ENCODE measurements around the gene SRD5A1.

Gene SRD5A1

GRCh38 chr5:6594066-6594465, 39.2 kb upstream of the SRD5A1 start:
- no peak for TF ChIP-seq MYC (IDR thresholded peaks at IDR 0.05; ENCODE audit: low read depth, low read length)
- TF ChIP-seq POLR2A (IDR thresholded peaks at IDR 0.05; ENCODE audit: extremely low read depth, insufficient read length) = no peak
- no peak for TF ChIP-seq CTCF (IDR thresholded peaks at IDR 0.05; ENCODE audit: low read depth, low read length)
- TF ChIP-seq MAX (IDR thresholded peaks at IDR 0.05; ENCODE audit: low read depth, low read length) = no peak
- DNase-seq (ENCODE audit: low read depth) = no peak
- no peak overlapping the region for H3K4me3 ChIP-seq (ENCODE audit: low read depth, low read length)

- no peak for TF ChIP-seq MAX (IDR thresholded peaks at IDR 0.05; ENCODE audit: low read depth, low read length)
- TF ChIP-seq POLR2A (IDR thresholded peaks at IDR 0.05; ENCODE audit: extremely low read depth, insufficient read length) = no peak
- TF ChIP-seq MYC (IDR thresholded peaks at IDR 0.05; ENCODE audit: low read depth, low read length) = no peak
- TF ChIP-seq CTCF (IDR thresholded peaks at IDR 0.05; ENCODE audit: low read depth, low read length) = no peak
- no peak overlapping the region for H3K4me3 ChIP-seq (ENCODE audit: low read depth, low read length)
- no peak for DNase-seq (ENCODE audit: low read depth)
Measured at GRCh38 chr5:6595405-6595804, 37.8 kb upstream of the SRD5A1 start.

- DNase-seq (ENCODE audit: low read depth) = no peak
- no peak overlapping the region for H3K4me3 ChIP-seq (ENCODE audit: low read depth, low read length)
- no peak for TF ChIP-seq MAX (IDR thresholded peaks at IDR 0.05; ENCODE audit: low read depth, low read length)
- no peak for TF ChIP-seq POLR2A (IDR thresholded peaks at IDR 0.05; ENCODE audit: extremely low read depth, insufficient read length)
- TF ChIP-seq CTCF (IDR thresholded peaks at IDR 0.05; ENCODE audit: low read depth, low read length) = no peak
- TF ChIP-seq MYC (IDR thresholded peaks at IDR 0.05; ENCODE audit: low read depth, low read length) = no peak
Measured at GRCh38 chr5:6596388-6596787, 36.9 kb upstream of the SRD5A1 start.

- H3K4me3 ChIP-seq (ENCODE audit: low read depth, low read length) = no peak overlapping the region
- DNase-seq (ENCODE audit: low read depth) = no peak
- TF ChIP-seq MAX (IDR thresholded peaks at IDR 0.05; ENCODE audit: low read depth, low read length) = no peak
- TF ChIP-seq POLR2A (IDR thresholded peaks at IDR 0.05; ENCODE audit: extremely low read depth, insufficient read length) = no peak
- no peak for TF ChIP-seq CTCF (IDR thresholded peaks at IDR 0.05; ENCODE audit: low read depth, low read length)
- no peak for TF ChIP-seq MYC (IDR thresholded peaks at IDR 0.05; ENCODE audit: low read depth, low read length)
Measured at GRCh38 chr5:6597557-6597956, 35.7 kb upstream of the SRD5A1 start.

- TF ChIP-seq MAX (IDR thresholded peaks at IDR 0.05; ENCODE audit: low read depth, low read length) (no peak), POLR2A (IDR thresholded peaks at IDR 0.05; ENCODE audit: extremely low read depth, insufficient read length) (no peak), CTCF (IDR thresholded peaks at IDR 0.05; ENCODE audit: low read depth, low read length) (no peak), MYC (IDR thresholded peaks at IDR 0.05; ENCODE audit: low read depth, low read length) (no peak)
- DNase-seq (ENCODE audit: low read depth) = no peak
- H3K4me3 ChIP-seq (ENCODE audit: low read depth, low read length) = no peak overlapping the region
Measured at GRCh38 chr5:6598351-6598900, 34.8 kb upstream of the SRD5A1 start.
